ENCODE data around the gene LRMDA. TPM values are rescaled to one million over a fixed set of nuclear protein-coding genes. Genes with fewer than 3 reads are reported as not detected.
"Not testable (repeated sequence)": the region's sequence is repeated elsewhere in the genome, so short reads cannot be mapped to it uniquely, and the experiment has no call there.

LRMDA gene
- total RNA-seq, 2 donors from 2014 or later = 14.4 to 18.0 TPM

GRCh38 chr10:76052682-76053503 lies 621.5 kb downstream of the LRMDA start:
- intact Hi-C loops (cut with DNase I) = no loop called here

GRCh38 chr10:76055466-76055865 lies 624.0 kb downstream of the LRMDA start:
- intact Hi-C loops (cut with DNase I) = no loop called here
- DNase-seq (ENCODE audit: low spot score) = no peak

More at GRCh38 chr10:76052682-76053503, 621.5 kb downstream of the LRMDA start:
- DNase-seq (ENCODE audit: low spot score) = no peak

- intact Hi-C loops (cut with DNase I) = no loop called here
- DNase-seq (ENCODE audit: low spot score) = no peak
Observed at GRCh38 chr10:76055963-76056362, 624.5 kb downstream of the LRMDA start.

GRCh38 chr10:76060993-76061392 lies 629.6 kb downstream of the LRMDA start:
- intact Hi-C loops (cut with DNase I); DNase-seq (ENCODE audit: low spot score): not testable (repeated sequence)

- intact Hi-C loops (cut with DNase I) = no loop called here
- DNase-seq (ENCODE audit: low spot score) = no peak
Observed at GRCh38 chr10:76066457-76066856, 635.0 kb downstream of the LRMDA start.

GRCh38 chr10:76067447-76067846 lies 636.0 kb downstream of the LRMDA start:
- DNase-seq (ENCODE audit: low spot score) = no peak
- intact Hi-C loops (cut with DNase I) = no loop called here

GRCh38 chr10:76068856-76069255 lies 637.4 kb downstream of the LRMDA start:
- no peak for DNase-seq (ENCODE audit: low spot score)
- intact Hi-C loops (cut with DNase I) = no loop called here

- intact Hi-C loops (cut with DNase I) = no loop called here
- no peak for DNase-seq (ENCODE audit: low spot score)
Observed at GRCh38 chr10:76070916-76071315, 639.5 kb downstream of the LRMDA start.

GRCh38 chr10:76071653-76072365 lies 640.4 kb downstream of the LRMDA start:
- DNase-seq (ENCODE audit: low spot score) = no peak
- intact Hi-C loops (cut with DNase I) = no loop called here

- DNase-seq (ENCODE audit: low spot score) = no peak
- intact Hi-C loops (cut with DNase I) = no loop called here
Observed at GRCh38 chr10:76072384-76072783, 641.0 kb downstream of the LRMDA start.

- DNase-seq (ENCODE audit: low spot score) = no peak
- intact Hi-C loops (cut with DNase I) = no loop called here
Observed at GRCh38 chr10:76073524-76073923, 642.1 kb downstream of the LRMDA start.

GRCh38 chr10:76074659-76075058 lies 643.2 kb downstream of the LRMDA start:
- intact Hi-C loops (cut with DNase I) = no loop called here
- DNase-seq (ENCODE audit: low spot score) = no peak

GRCh38 chr10:76080451-76080850 lies 649.0 kb downstream of the LRMDA start:
- intact Hi-C loops (cut with DNase I) = no loop called here
- DNase-seq (ENCODE audit: low spot score) = no peak

GRCh38 chr10:76080991-76081390 lies 649.6 kb downstream of the LRMDA start:
- intact Hi-C loops (cut with DNase I) = no loop called here
- DNase-seq (ENCODE audit: low spot score) = no peak

- no peak for DNase-seq (ENCODE audit: low spot score)
- intact Hi-C loops (cut with DNase I) = no loop called here
Observed at GRCh38 chr10:76082232-76082631, 650.8 kb downstream of the LRMDA start.

GRCh38 chr10:76082956-76083355 lies 651.5 kb downstream of the LRMDA start:
- intact Hi-C loops (cut with DNase I) = no loop called here

GRCh38 chr10:76085002-76085816 lies 653.8 kb downstream of the LRMDA start:
- DNase-seq (ENCODE audit: low spot score) = no peak
- intact Hi-C loops (cut with DNase I) = no loop called here

More at GRCh38 chr10:76082956-76083355, 651.5 kb downstream of the LRMDA start:
- DNase-seq (ENCODE audit: low spot score) = no peak

- intact Hi-C loops (cut with DNase I) = no loop called here
- DNase-seq (ENCODE audit: low spot score) = no peak
Observed at GRCh38 chr10:76085817-76086167, 654.4 kb downstream of the LRMDA start.

- intact Hi-C loops (cut with DNase I) = no loop called here
- DNase-seq (ENCODE audit: low spot score) = no peak
Observed at GRCh38 chr10:76086170-76086760, 654.8 kb downstream of the LRMDA start.

Measured in posterior vena cava (tissue), 2 donors.